Germinal center (tissue), 1 donor: ENCODE results near the gene CEMP1.
A peak's percentile ranks its signal among the peaks of the same experiment; 100 is the strongest.
"Not testable (repeated sequence)": the region's sequence is repeated elsewhere in the genome, so short reads cannot be mapped to it uniquely, and the experiment has no call there.

Experiments used
- DNase-seq: peaks from one replicate; pipeline ENCODE4 v3.0.0; 2012; ENCODE audit warnings: mixed read lengths, low spot score

Gene CEMP1

DNA sequence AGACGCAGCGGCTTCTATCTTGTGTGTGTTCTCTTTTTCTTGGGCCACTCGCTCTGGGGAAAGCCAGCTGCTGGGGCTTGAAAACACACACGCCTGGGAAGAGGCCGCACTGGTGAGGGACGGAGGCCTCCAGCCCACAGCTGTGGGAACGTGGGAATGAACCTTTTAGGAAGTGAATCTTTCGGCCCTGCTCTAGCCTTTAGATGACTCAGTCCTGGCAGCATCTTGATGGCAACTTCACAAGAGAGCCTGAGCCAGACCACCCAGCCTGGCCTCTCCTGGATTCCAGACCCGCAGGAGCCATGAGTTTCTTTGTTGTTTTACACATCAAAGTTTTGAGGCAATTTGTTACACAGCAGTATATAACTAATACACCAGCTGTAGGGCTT, 4.4 kb upstream of the CEMP1 start:
- DNase-seq: no peak

DNA sequence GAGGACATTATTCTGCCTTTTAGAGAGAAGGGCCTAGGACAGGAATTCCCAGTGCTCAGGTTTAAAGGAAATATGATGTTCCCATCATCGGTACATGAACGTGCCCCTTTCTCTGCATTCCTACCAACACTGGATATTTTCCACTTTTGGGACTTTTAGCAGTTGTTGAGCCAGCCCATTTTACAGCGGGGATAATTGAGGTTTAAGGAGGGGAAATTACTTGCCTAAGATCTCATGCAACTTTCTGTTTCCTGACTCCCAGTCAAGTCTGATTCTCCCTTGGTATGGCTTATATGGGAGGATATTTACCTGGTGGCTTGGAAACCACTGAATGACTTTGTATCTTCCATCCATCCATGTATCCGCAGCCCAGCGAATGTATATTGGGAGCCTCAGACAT, 3.1 kb upstream of the CEMP1 start:
- DNase-seq: not testable (repeated sequence)

DNA sequence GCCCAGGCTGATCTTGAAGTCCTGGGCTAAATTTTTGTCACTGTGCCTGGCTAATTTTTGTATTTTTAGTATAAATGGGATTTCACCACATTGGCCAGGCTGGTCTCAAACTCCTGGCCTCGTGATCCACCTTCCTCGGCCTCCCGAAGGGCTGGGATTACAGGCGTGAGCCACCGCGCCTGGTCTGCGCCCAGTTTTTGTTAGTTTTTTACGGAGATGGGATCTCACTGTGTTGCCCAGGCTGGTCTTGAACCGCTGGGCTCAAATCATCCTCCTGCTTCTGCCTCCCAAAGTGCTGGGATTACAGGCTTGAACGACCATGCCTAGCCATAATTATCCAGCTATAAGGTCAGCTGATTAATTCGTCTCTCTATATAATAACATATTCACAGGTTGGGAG, 2.7 kb upstream of the CEMP1 start:
- DNase-seq: no peak

DNA sequence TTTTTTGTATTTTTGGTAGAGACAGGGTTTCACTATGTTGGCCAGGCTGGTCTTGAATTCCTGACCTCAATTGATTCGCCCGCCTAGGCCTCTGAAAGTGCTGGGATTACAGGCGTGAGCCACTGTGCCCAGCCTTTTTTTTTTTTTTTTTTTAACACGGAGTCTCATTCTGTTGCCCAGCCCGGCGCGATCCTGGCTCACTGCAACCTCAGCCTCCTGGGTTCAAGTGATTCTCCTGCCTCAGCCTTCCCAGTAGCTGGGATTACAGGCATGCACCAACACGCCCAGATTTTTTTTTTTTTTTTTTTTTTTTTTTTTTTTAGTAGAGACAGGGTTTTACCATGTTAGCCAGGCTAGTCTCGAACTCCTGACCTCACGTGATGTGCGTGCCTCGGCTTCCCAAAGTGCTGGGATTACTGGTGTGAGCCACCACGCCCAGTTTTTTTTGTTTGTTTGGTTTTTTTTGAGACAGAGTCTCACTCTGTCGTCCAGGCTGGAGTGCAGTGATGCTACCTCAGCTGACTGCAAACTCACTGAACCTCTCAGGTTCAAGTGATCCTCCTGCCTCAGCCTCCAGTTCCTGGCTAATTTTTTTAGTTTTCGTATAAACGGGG, 2.0 kb upstream of the CEMP1 start:
- not testable (repeated sequence) for DNase-seq

DNA sequence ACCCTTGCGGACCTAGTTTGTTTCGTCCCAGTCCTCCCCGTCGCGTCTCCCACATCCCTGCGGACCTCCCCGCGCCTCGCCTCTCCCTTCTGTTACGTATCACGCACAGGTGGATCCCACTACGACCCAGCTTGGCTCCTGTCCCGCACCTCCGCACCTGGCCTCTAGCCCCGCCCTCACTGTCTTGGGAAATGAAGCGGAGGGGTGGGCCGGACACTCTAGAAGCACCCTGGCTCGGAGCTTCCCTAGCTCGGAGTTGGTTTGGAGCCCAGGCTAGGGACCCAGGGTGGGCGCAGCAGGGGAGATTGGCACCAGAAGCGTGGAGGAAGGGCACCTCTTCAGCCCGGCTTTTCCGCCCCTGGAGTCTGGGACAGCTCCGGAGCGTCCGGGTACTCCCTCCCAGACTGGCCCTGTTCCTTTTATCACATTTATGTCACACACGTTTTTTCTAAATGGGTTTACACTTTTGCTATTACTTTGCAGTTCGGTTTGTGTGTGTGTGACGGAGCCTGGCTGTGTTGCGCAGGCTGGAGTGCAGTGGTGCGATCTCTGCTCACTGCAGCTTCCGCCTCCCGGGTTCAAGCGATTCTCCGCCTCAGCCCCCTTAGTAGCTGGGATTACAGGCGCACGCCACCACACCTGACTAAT, 1.4 kb upstream of the CEMP1 start:
- peak; percentile 53 for DNase-seq

DNA sequence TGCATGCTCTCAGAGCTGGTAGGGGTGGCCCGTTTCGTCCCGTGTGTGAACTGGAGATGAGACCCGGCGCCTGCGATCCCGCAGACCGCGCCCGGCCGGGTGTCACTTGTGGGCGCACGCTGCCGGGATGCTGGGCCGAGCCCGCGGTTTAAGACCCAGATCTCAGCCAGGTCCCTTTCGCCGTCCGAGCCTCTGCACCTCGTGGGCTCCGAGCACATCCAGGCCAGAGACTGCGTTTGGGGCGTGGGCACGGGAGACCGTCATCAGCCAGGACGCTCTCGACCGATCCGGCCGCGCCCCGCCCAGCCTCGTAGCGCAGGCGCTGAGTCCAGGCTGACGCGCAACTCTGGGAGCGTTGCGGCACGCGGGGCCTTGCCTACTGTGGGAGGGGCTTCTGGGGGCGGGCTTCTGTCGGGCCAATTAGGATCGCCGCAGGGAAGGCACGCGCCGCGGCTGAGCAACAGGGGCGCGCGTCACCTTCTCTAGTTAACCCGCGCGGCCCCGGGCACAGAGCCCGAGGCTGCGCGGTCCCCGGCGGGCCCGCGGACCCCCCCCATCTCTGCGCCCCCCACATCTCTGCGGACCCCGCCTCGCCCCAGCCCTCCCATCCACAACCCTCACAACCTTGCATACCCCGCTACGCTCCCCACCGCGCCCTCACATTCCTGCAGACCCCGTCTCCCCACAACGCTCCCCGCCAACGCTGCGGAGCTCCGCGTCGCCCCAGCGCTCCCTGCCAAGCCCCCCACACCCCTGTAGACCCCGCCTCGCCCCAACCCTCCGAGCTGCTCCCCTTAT, 687 bp upstream of the CEMP1 start:
- DNase-seq: peak; percentile 97

DNA sequence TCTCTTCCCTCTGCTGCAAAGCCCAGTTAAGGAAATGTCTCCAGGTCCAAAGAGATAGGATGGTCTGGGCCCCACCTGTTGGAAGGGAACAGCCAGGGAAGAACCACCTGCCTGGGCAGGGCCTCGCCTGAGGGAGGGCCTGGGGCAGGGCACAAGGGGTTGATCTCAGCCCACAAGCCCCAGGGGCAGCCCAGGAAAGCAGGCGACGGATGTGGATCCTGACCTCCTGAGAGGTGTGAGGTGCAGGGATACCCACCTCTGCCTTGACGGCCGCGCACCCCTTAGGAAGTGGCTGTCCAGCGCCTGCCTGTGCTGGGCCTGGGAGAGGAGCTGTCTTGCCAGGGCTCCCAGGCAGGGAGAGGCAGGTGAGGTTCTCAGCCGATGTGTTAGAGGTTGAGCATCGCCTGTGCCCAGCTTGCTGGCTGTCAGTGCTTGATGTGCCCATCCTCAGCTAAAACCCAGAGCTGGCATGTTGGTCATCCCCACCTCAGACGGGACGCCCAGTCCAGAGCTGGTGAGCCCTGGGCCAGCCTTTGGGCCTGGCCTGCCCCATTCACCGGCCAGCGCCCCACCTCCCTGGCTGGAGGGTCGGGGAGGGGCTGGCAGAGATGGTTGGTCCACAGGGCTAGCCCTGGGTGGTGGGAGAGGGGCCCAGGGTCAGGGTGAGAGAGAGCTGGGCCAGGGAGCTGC, 434 bp downstream of the CEMP1 start:
- DNase-seq: no peak

DNA sequence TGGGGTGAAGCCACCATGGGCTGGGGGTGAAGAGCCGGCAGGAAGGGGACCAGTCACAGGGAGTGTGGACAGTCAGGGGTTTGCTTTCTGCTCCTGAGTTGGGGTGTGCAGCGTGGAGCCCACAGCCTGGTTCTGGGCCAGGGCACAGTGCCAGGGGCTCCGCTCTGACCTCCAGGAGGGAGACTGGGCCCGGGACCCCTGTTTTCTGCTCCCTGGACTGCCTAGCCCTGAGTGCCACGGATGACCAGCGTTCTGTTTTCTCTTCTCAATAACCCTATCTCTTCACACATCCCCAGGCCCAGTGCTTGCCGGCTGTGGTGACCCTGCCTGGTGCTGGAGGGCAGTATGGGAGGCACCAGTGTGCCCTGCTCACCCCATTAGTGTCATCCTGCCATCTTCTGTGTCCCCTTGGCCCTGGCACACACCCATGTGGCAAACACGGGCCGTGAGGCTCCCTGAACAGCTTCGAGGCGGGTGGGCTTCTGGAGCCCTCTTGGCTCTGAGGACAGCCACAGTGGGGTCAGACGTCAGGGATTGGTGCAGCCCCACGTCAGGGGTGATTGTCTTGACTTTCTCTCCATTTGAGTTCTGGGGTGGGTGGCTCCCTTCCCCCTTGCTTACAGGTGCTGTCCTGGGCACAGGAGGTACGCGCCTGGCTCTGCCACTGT, 1.1 kb downstream of the CEMP1 start:
- no peak for DNase-seq

DNA sequence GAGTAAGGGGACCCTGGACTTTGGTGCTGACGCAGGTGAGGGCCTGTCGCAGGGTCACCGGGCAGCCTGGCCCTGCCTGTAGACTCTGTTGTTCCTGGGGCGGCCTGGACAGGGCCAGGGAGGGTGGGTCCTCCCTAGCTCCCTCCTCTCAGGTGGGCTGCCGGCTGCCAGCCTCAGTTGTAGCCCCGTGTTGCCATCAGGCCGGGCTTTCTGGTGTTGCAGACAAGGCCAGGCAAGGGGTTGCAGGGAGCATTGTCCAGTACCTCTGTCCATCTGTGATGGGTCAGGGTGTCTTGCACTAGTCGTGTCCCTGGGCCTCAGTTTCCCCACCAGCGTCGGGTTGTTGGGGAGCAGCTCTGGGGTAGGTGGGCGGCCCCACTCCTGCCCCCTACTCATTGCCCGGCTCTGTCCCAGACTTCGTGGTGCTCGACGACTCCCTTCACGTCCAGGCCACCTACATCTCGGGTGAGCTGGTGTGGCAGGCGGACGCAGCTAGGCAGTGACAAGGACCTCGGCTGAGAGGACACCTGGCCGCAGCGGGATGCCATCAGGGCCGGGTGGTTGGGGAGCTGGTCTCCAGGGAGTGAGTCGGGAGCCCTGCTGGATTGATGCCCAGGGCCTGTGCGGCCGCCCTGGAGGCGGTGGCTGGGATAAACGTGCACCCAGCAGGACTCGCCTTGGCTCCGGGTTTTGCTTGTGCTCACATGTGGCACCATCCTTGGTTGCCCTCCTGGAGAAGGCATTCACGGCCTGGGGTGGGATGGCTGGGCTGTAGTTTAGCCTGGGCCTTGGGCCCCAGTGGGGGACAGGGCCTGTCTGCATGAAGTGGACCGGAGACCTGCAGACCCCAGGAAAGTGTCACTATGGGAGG, 1.9 kb downstream of the CEMP1 start:
- DNase-seq: no peak

DNA sequence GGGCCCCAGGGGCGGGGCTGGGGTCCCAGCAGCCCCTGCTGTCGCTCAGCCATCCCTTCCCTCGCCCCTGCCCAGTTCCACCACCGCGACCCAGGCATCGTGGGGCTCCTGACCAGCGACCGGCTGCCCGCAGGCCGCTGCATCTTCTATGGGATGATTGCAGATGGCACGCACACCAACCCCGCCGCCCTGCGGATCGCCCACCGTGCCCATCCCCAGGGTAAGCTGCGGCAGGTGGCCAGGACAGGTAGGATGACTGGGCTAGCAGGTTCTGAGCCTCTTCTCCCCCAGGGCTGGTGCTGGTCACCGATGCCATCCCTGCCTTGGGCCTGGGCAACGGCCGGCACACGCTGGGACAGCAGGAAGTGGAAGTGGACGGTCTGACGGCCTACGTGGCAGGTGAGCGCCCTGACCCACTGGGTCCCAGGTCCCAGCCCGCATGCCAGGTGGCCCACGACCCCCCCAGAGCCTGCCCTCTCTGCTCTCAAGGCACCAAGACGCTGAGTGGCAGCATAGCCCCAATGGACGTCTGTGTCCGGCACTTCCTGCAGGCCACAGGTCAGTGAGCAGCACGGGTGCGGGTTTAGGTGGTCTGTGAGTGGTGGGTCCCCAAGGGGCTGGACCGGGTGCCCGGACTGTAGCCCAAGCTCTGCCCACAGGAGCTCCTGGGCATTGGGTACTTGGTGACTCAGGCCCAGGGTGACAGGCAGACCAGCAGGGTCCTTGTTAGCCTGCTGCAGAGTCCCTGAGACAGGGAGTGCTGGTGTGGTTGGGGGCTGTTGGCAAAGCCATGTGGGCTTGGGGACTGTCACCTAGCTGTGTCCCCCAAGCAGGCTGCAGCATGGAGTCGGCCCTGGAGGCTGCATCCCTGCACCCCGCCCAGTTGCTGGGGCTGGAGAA, 2.8 kb downstream of the CEMP1 start:
- no peak for DNase-seq

DNA sequence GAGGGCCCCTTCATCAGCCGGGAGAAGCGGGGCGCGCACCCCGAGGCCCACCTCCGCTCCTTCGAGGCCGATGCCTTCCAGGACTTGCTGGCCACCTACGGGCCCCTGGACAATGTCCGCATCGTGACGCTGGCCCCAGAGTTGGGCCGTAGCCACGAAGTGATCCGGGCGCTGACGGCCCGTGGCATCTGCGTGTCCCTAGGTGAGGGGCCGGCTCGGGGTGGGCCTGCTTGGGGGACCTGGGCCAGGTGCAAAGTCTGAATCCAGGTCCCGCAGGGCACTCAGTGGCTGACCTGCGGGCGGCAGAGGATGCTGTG, 3.5 kb downstream of the CEMP1 start:
- no peak for DNase-seq

DNA sequence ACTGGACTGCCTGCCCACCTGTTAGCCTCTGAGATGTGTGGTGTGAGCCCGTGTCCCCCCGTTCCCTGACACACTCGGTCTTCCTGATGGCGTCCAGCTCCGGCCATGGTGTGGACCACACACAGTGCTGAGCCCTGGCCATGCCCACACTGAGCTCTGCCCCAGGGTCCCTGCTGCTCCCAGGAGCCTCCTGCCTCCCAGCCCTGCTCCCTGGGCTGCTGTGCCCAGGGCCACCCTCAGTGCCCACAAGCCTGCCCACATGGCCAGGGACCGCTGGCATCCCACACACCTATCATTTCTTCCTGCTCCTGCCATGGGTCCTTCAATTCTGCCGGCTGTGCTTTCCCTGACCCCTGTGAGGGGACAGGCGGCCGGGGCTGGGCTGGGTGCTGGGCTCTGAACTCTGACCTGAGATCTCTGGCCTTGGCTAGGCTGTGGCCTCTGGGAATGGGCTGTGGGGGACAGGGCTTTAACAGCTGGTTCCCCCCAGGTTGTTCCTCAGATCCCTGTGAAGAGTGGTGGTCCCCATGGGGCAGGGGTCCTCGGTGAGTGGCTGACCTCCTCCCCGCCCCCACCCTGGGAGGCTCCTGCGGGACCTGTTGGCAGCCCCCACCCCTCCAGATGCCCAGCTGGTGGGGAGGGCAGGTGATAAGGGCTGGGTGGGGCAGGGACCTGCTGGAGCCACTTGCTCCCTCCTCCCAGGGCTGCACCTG, 4.0 kb downstream of the CEMP1 start:
- no peak for DNase-seq

DNA sequence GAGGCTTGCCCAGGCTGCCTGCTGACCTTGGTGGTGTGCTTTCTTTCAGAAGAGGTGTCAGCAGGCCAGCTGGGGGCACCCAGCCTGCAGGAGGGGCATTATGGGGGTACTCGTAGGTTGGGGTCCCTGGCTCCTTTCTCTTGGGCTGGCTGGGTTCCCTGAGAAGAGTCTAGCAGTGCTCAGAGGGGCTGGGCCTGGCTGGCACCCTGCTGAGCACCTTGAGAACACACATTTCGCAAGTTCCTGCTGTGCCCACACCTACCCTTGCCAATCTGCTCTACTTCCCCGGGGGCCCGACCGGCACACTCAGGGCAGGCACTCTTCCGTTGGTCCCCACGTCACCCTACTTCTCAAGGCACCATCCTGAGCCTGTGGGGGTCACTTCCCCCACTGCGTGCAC, 5.1 kb downstream of the CEMP1 start:
- no peak for DNase-seq

DNA sequence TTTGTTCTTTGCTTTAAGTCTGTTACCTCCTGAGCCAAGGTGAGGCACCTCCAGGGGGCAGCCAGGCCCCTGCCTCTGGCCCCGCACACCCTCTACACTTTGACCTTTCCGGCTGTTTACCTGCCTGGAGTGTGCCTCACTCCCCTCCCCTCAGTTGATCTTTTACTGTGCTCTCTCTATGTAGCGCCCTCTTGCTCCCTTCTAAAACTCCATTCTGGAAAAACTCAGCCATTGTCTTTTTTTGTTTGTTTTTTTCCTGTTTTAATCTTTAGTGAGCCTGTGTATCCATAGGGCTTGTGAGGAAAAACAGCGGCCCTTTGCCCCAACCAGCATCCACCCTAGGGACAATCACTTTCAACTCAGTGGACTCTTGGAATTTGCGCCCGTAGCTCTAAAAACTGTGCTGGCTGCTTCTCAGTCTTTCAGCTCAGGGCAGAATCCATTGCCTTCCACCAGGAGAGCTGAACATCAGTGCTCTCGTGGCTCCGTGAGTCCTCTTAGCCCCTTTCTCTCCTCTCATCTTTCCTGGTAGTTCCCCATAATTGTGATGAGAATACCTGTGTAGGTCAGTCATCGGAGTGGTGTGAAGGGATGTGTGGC, 6.8 kb downstream of the CEMP1 start:
- no peak for DNase-seq

DNA sequence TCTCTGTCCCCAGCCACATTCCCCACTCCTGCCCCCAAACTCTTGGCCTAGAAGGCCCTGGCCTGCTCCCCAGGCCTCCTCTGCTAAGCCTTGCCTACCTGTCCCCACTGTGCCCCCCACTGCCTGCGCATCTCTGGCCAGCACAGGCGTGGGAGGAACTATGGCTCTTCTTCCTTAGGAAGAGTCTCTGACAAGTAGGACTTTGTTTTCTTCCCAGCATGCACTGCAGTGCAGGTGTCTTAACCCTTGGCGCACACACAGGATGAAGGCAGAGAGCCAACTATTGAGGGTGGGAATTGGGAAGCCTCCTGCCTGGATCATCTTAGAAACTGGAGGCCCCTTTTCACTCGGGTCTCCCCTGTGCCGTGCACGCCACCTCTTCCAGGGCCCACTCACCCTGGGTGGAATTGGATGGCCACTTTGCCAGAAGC, 7.4 kb downstream of the CEMP1 start:
- DNase-seq: no peak

DNA sequence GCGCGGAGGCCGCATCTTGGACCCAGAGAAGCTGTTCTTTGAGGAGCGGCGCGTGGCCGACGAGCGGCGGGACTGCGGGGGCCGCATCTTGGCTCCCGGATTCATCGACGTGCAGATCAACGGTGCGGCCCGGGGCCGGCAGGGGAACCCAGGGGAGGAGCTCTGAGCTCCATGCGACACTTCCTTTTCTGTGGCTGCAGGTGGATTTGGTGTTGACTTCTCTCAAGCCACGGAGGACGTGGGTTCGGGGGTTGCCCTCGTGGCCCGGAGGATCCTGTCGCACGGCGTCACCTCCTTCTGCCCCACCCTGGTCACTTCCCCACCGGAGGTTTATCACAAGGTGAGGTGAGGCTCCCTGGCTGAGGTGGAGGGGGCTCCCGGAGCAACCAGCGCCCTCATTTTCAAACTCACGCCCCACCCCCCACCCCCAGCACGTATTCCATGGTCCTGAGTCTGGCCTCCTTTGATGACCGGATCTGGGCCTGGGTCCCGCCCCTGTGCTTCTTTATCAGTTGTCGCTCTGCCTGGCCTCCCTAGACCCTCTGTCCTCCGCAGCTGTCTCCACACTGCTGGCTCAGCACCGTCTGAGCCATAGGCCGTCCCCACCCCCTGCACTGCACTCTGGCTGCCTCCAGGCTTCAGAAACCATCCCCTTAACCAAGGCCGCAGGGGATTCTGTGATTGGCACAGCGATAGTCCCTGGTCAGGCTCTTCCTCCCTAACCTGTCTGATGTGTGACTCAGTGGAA, 10.2 kb downstream of the CEMP1 start:
- peak; percentile 77 for DNase-seq

DNA sequence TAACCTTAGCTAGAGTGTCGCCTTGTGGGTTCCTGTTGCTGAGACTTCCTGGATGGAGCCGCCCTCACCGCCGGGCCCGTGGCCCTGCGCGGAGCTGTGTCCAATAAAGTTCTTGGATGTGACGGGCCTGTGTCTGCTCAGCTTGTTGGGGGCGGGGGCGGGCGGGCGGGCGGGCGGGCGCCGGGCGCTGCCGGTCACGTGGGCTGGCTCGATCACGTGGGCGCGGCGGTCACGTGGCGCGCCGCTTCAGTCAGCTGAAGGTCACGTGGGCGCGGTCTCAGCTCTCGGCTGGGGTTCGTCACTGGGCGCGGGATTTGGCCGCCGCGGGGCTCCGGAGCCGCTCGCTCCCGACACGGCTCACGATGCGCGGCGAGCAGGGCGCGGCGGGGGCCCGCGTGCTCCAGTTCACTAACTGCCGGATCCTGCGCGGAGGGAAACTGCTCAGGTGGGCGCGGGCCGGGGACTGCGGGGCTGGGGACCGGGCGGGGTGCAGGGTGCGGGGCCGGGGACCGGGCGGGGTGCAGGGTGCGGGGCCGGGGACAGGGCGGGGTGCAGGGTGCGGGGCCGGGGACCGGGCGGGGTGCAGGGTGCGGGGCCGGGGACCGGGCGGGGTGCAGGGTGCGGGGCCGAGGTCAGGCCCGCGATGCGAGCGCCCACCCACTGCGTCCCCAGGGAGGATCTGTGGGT, 11.0 kb downstream of the CEMP1 start, which contains the start of gene AMDHD2:
Gene AMDHD2 (plus strand): TSS at position 275 of the 687 bp plus-strand sequence. CDS start 88 bp downstream, at position 363.
- DNase-seq: peak; percentile 92

DNA sequence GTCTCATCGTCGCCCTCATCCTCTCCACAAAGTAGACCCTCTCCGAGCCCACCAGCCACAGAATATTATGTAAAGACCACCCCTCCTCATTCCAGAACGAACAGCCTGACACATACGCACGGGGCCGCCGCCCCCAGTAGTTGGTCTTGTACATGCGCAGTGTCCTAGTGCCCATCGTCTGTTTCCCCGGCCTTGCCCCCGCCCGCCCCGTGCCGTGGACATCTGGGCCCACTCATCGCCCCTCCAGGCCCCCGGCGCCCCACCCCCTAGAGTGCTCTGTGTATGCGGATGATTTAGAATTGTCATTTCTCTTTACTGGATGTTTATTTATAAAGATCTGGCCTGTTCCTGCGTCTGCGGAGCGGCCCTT, 11.5 kb downstream of the CEMP1 start:
- DNase-seq: no peak
